ENCODE results near the gene INTS6. TPM values are rescaled to one million over a fixed set of nuclear protein-coding genes. Genes with fewer than 3 reads are reported as not detected.

INTS6 gene
- total RNA-seq, 1 donor from 2014 or later, result 73.7 TPM

GRCh38 chr13:51455532-51455931, 2.7 kb upstream of the INTS6 start:
- intact Hi-C loops (cut with micrococcal nuclease), result loop anchor here (2.0 kb wide), 1 partner anchor 233 kb away; the partner anchor contains the start of gene FAM124A

GRCh38 chr13:51453959-51454703, 1.3 kb upstream of the INTS6 start:
- intact Hi-C loops (cut with micrococcal nuclease), result loop anchor here (1.0 to 5.0 kb wide), 17 partner anchors 49 to 1763 kb away; partner anchors contain the start of genes ALG11, CKAP2, EBPL and FAM124A

- intact Hi-C loops (cut with micrococcal nuclease), result loop anchor here (1.0 to 5.0 kb wide), 16 partner anchors 49 to 1762 kb away; partner anchors contain the start of genes ALG11, CKAP2, EBPL and SPRYD7
These were observed 547 bp upstream of the INTS6 start for GRCh38 chr13:51453207-51453958.

GRCh38 chr13:51451467-51452360, 1.1 kb downstream of the INTS6 start:
- intact Hi-C loops (cut with micrococcal nuclease), result loop anchor here (1.0 to 5.0 kb wide), 10 partner anchors 13 to 1955 kb away; partner anchors contain the start of genes NEK3, SPRYD7 and TRIM13

DNA sequence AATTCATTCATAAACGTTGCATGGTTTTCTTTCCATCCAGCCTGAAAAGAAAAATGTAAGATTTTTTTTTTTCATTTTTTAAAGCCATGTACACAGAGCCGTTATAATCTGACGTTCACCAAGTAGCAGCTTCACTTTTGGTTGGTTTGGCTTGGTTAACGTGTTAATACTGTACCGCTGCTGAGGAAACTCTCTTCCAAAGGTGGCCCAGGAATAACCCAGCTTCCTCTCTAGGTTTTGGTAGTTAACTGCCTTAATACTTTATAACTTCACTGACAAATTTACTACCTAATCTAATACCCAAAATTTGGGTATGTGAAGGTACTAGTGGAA, 1.7 kb downstream of the INTS6 start:
- intact Hi-C loops (cut with micrococcal nuclease), result loop anchor here (1.0 to 5.0 kb wide), 5 partner anchors 13 to 1954 kb away; partner anchors contain the start of gene SPRYD7

GRCh38 chr13:51449018-51449417, 3.8 kb downstream of the INTS6 start:
- intact Hi-C loops (cut with micrococcal nuclease), result no loop called here

DNA sequence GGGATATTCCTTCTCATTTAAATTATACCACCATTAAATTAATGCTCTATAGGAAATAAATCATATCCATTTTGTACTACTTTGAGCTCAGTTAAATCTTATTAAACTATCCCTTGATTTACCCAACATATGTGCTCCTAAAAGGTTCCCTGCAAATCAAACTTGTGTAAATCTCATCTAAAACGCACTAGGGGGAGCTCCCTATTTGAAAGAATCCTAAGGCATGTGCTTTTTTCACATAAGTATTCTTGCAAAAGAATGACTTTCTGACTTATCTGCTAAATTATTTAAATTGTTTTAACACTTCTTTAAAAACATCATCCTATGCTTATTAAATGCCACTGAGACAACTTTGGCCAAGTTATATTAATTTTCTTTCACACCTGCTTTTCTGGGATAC, 7.9 kb downstream of the INTS6 start:
- intact Hi-C loops (cut with micrococcal nuclease), result loop anchor here (1.0 kb wide), 2 partner anchors 336 to 352 kb away; no protein-coding TSS in a partner anchor

GRCh38 chr13:51440381-51440780, 12.5 kb downstream of the INTS6 start:
- intact Hi-C loops (cut with micrococcal nuclease), result no loop called here

- intact Hi-C loops (cut with micrococcal nuclease), result loop anchor here (1.0 to 5.0 kb wide), 3 partner anchors 14 to 690 kb away; partner anchors contain the start of gene NEK5
These were observed 15.2 kb downstream of the INTS6 start for GRCh38 chr13:51437550-51438127.

- intact Hi-C loops (cut with micrococcal nuclease), result loop anchor here (1.0 to 5.0 kb wide), 5 partner anchors 308 to 692 kb away; partner anchors contain the start of gene NEK5
These were observed 17.7 kb downstream of the INTS6 start for GRCh38 chr13:51435002-51435578.

GRCh38 chr13:51432576-51432975, 20.3 kb downstream of the INTS6 start:
- intact Hi-C loops (cut with micrococcal nuclease), result no loop called here

DNA sequence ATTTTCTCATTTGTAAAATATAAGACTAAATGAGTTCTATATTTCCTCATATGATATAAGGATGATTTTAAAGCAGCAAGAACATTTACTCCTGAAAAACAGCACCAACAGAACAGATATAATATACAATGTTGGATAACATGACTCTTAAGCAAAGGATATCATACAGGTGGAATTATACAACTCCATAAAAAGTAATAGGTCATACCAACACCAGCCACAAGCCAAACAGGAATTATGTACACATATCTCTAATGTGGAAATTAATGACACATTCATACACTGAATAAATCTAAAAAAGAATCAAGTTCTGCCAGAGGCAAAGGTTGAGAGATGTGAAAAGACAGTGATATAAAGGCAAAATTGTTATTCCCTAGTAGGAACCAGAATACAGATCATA, 25.9 kb downstream of the INTS6 start:
- intact Hi-C loops (cut with micrococcal nuclease), result no loop called here

GRCh38 chr13:51425410-51426042, 27.3 kb downstream of the INTS6 start:
- intact Hi-C loops (cut with micrococcal nuclease), result no loop called here

DNA sequence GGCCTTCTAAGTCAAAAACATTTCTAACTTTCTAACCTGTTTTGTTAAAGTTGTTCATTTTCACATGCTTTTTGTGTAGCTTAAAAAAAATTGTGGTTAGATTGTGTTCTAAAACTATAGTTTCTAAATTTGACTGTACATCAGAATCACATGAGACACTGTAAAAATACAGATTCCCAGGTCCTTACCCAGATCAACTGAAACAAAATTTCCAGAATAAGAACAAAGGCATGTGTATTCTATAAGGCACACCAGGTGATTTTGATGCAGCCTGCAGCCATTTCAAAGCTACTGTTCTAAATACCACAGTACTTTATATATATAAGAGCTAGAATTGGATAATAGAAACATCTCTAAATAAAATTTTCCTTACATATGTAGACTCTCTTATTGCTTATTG, 29.1 kb downstream of the INTS6 start:
- intact Hi-C loops (cut with micrococcal nuclease), result no loop called here

DNA sequence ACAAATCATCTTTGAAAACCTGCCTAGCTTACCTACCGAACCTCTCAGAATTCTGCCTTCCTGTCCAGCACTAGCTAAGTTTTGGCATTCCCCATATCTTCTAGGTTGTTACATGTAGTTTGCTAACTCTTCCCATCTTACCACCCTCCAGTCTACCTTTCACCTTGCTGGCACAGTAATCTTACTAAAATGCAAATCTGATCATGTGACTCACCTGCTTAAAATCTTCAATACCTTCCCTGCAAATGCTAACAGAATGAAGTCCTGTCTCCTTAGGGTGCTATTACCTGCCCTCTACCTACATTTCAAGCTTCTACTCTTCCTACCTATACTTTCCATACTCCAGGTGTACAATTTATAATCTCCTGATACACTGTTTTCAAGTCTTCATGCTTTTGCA, 30.4 kb downstream of the INTS6 start:
- intact Hi-C loops (cut with micrococcal nuclease), result no loop called here

GRCh38 chr13:51420681-51421490, 31.9 kb downstream of the INTS6 start:
- intact Hi-C loops (cut with micrococcal nuclease), result no loop called here

- intact Hi-C loops (cut with micrococcal nuclease), result no loop called here
These were observed 33.7 kb downstream of the INTS6 start for GRCh38 chr13:51419001-51419636.

- intact Hi-C loops (cut with micrococcal nuclease), result no loop called here
These were observed 35.1 kb downstream of the INTS6 start for GRCh38 chr13:51417716-51418115.
